Measurements from ENCODE around the gene ZNF774. TPM values are rescaled to one million over a fixed set of nuclear protein-coding genes. Genes with fewer than 3 reads are reported as not detected.
A peak's percentile ranks its signal among the peaks of the same experiment; 100 is the strongest.

ZNF774 gene
- total RNA-seq, 4 donors from 2014 or later = 0.75 to 22.5 (median 10.2) TPM

DNA sequence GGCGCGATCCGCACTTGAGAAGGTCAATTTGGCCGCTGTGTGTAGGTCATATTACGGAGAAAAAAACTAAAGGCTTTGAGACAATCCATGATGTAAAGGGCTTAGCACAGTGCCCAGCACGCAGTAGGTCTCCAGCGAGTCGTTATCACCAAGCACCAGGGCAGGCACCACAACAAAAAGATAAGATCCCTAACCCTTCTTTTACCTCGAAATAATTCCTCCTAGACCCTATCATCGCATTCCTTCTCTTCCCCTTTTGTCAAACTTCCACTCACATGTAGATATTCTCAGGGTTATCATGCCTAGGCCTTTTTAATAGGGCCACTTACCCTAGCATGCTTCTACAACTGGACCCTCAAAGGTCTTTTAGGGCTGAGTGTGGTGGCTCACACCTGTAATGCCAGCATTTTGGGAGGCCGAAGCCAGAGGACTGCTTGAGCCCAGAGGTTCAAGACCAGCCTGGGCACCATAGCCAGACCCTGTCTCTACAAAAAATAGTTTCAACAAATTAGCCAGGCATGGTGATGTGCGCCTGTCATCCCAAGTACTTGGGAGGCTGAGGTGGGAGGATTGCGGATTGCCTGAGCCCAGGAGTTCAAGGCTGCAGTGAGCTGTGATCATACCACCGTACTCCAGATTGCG lies 13.5 kb downstream of the ZNF774 start:
- 90 to 94% methylated on average over 15 of the region's 15 CpGs for WGBS, 2 donors (ENCODE audit: low coverage in 1 of 2)
- in situ Hi-C loops (cut with MboI; ENCODE audit: low pct_ligation_motif_present in 1 of 4, low pct_unique_long_range_greater_than_20kb in 1 of 4, low sequenced_read_pairs in 3 of 4) (no loop called here), intact Hi-C loops (cut with DNase I; ENCODE audit: low total_unique reads) (no loop called here)
- no peak for DNase-seq
- no peak for TF ChIP-seq POLR2A (IDR thresholded peaks at IDR 0.05)
- TF ChIP-seq, protein P1, sequence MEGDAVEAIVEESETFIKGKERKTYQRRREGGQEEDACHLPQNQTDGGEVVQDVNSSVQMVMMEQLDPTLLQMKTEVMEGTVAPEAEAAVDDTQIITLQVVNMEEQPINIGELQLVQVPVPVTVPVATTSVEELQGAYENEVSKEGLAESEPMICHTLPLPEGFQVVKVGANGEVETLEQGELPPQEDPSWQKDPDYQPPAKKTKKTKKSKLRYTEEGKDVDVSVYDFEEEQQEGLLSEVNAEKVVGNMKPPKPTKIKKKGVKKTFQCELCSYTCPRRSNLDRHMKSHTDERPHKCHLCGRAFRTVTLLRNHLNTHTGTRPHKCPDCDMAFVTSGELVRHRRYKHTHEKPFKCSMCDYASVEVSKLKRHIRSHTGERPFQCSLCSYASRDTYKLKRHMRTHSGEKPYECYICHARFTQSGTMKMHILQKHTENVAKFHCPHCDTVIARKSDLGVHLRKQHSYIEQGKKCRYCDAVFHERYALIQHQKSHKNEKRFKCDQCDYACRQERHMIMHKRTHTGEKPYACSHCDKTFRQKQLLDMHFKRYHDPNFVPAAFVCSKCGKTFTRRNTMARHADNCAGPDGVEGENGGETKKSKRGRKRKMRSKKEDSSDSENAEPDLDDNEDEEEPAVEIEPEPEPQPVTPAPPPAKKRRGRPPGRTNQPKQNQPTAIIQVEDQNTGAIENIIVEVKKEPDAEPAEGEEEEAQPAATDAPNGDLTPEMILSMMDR (IDR thresholded peaks at IDR 0.05) = no peak
- no peak for TF ChIP-seq POLR2AphosphoS5 (IDR thresholded peaks at IDR 0.05)
- TF ChIP-seq EP300 (IDR thresholded peaks at IDR 0.05; ENCODE audit: low read depth) = no peak
- Histone ChIP-seq H3K27me3 (no peaks in the 10 kb centered on the region), H3K4me3 (no peak overlapping the region), H3K9me3 (no peaks in the 10 kb centered on the region), H3K36me3 (no peaks in the 10 kb centered on the region), H3K4me1 (peaks cover 10 to 47% (median 22%) of the 10 kb centered on the region in 4 donors), H3K27ac (no peak overlapping the region)

DNA sequence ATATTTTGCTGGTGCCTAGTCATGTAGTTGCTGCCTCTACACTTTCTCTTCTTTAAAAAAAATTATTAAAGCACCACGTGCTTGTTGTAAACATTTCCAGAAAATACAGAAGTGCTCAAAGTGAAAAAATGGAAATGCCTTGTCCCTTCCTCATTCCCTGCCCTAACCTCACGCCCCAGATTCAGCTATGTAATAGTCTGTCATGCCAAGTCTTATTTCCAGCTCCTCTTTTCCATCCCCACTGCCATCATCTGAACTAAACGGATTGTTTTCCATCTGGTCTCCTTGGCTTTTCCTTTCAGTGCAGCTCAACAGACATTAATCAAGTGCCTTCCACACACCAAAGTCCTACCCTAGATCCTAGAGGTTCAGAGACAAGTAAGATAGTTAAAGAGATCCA lies 15.5 kb downstream of the ZNF774 start:
- Histone ChIP-seq H3K27me3 (no peaks in the 10 kb centered on the region), H3K4me3 (no peak overlapping the region), H3K36me3 (no peaks in the 10 kb centered on the region), H3K9me3 (no peaks in the 10 kb centered on the region), H3K27ac (peak overlapping the region; percentile 51 to 76 (median 62)), H3K4me1 (peaks cover 7 to 43% (median 17%) of the 10 kb centered on the region in 4 donors)
- 39 to 40% methylated on average over 3 of the region's 3 CpGs for WGBS, 2 donors (ENCODE audit: low coverage in 1 of 2)
- in situ Hi-C loops (cut with MboI; ENCODE audit: low pct_ligation_motif_present in 1 of 4, low pct_unique_long_range_greater_than_20kb in 1 of 4, low sequenced_read_pairs in 3 of 4) = no loop called here
- no peak for DNase-seq
- TF ChIP-seq POLR2A (IDR thresholded peaks at IDR 0.05) = no peak
- peak in 2 of 3 donors; percentile 20 to 25 for TF ChIP-seq POLR2AphosphoS5 (IDR thresholded peaks at IDR 0.05)
- TF ChIP-seq, protein P1 (IDR thresholded peaks at IDR 0.05) = no peak
- TF ChIP-seq EP300 (IDR thresholded peaks at IDR 0.05; ENCODE audit: low read depth) = no peak
- intact Hi-C loops (cut with DNase I; ENCODE audit: low total_unique reads) = no loop called here

DNA sequence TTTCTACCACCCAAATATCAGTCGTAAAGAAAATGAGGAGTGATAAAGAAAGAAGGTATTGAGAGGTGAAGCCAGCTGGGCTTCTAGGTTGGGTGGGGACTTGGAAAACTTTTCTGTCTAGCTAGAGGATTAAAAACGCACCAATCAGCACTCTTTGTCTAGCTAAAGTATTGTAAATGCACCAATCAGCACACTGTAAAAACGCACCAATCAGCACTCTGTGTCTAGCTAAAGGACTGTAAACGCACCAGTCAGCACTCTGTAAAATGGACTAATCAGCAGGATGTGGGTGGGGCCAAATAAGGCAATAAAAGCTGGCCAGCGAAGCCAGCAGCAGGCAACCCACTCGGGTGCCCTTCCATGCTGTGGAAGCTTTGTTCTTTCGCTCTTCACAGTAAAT lies 23.0 kb downstream of the ZNF774 start:
- peaks cover 0 to 26% (median 11%) of the 10 kb centered on the region in 4 donors for H3K4me1 ChIP-seq
- H3K27me3 ChIP-seq = no peaks in the 10 kb centered on the region
- DNase-seq = no peak
- H3K36me3 ChIP-seq = no peaks in the 10 kb centered on the region
- H3K27ac ChIP-seq = no peak overlapping the region
- peaks cover 5 to 8% of the 10 kb centered on the region in 2 donors for H3K9me3 ChIP-seq
- in situ Hi-C loops (cut with MboI; ENCODE audit: low pct_ligation_motif_present in 1 of 4, low pct_unique_long_range_greater_than_20kb in 1 of 4, low sequenced_read_pairs in 3 of 4) (no loop called here), intact Hi-C loops (cut with DNase I; ENCODE audit: low total_unique reads) (no loop called here)
- TF ChIP-seq POLR2AphosphoS5 (IDR thresholded peaks at IDR 0.05) = no peak
- TF ChIP-seq, protein P1 (IDR thresholded peaks at IDR 0.05) = no peak
- TF ChIP-seq EP300 (IDR thresholded peaks at IDR 0.05; ENCODE audit: low read depth) = no peak
- no peak for TF ChIP-seq POLR2A (IDR thresholded peaks at IDR 0.05)
- no peak overlapping the region for H3K4me3 ChIP-seq
- 93 to 100% methylated on average over 1 to 7 of the region's 7 CpGs for WGBS, 2 donors (ENCODE audit: low coverage in 1 of 2)

DNA sequence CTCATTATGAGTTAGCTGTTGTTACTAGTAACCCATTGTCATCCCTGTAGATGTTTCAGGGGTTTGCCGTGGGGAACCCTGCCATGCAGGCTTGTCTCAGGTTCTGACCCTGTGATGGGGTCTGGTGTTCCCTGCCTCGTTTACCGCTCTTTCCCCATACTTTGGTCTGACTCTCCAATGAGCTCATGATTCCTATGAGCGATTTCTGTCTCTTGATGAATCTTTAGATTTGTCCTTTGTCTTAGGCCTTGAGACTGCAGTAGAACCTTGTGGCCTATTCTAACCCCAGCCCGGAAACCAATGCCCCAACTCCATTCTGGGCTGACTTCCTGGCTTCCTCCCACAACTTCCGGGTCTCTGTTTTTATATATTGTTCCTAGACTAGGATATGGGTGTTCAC lies 24.7 kb downstream of the ZNF774 start:
- intact Hi-C loops (cut with DNase I; ENCODE audit: low total_unique reads) (no loop called here), in situ Hi-C loops (cut with MboI; ENCODE audit: low pct_ligation_motif_present in 1 of 4, low pct_unique_long_range_greater_than_20kb in 1 of 4, low sequenced_read_pairs in 3 of 4) (no loop called here)
- Histone ChIP-seq H3K9me3 (peaks cover 5 to 8% of the 10 kb centered on the region in 2 donors), H3K27ac (peak overlapping the region in 2 of 4 donors; percentile 0 to 15), H3K27me3 (no peaks in the 10 kb centered on the region), H3K4me3 (no peak overlapping the region), H3K36me3 (no peaks in the 10 kb centered on the region), H3K4me1 (peaks cover 0 to 18% (median 6%) of the 10 kb centered on the region in 4 donors)
- WGBS, 2 donors (ENCODE audit: low coverage in 1 of 2) = 56 to 73% methylated on average over 4 to 6 of the region's 6 CpGs
- DNase-seq = peak; percentile 42
- TF ChIP-seq, protein P1 (IDR thresholded peaks at IDR 0.05) = no peak
- TF ChIP-seq POLR2AphosphoS5 (IDR thresholded peaks at IDR 0.05) = no peak
- no peak for TF ChIP-seq EP300 (IDR thresholded peaks at IDR 0.05; ENCODE audit: low read depth)
- no peak for TF ChIP-seq POLR2A (IDR thresholded peaks at IDR 0.05)
